Neural cell (in vitro differentiated cells): ENCODE measurements around the gene SMC5.

Experiments
- EP300 ChIP-seq: fragments of 450-650 bp; conservative IDR thresholded peaks from 2 replicates; pipeline ENCODE4 v1.6.1; 2014; ENCODE audit warnings: antibody characterized with exemption, mild to moderate bottlenecking, moderate library complexity; ENCODE audit not compliant: poor library complexity, severe bottlenecking
- EZH2 ChIP-seq: fragments of 200-600, 300-800 bp; shearing (Covaris generic), sonication (generic); IDR thresholded peaks from 2 replicates; pipeline ENCODE4 v1.6.1; 2014; ENCODE audit warnings: antibody characterized with exemption, low read length, borderline replicate concordance, mild to moderate bottlenecking; ENCODE audit not compliant: insufficient read depth, poor library complexity, severe bottlenecking
- MXI1 ChIP-seq: fragments of 450-650 bp; conservative IDR thresholded peaks from 2 replicates; pipeline ENCODE4 v1.6.1; 2014; ENCODE audit warnings: antibody characterized with exemption, mild to moderate bottlenecking; ENCODE audit not compliant: poor library complexity, severe bottlenecking
- POLR2AphosphoS5 ChIP-seq: IDR thresholded peaks from 2 replicates; pipeline ENCODE4 v1.6.1; 2012
- RAD21 ChIP-seq: fragments of 450-650 bp; conservative IDR thresholded peaks from 2 replicates; pipeline ENCODE4 v1.6.1; 2014; ENCODE audit warnings: antibody characterized with exemption, mild to moderate bottlenecking, moderate library complexity
- SMC3 ChIP-seq: fragments of 450-650 bp; conservative IDR thresholded peaks from 2 replicates; pipeline ENCODE4 v1.6.1; 2014; ENCODE audit warnings: antibody characterized with exemption, mild to moderate bottlenecking, moderate library complexity; ENCODE audit not compliant: poor library complexity
- TF ChIP-seq, protein P1 (sequence below): fragments of 450-650 bp; IDR thresholded peaks from 2 replicates; pipeline ENCODE4 v1.5.1; 2014; ENCODE audit warnings: antibody characterized with exemption, mild to moderate bottlenecking, moderate library complexity; ENCODE audit not compliant: poor library complexity, severe bottlenecking
- TF ChIP-seq, protein P2 (sequence below): IDR thresholded peaks from 2 replicates; pipeline ENCODE4 v1.6.1; 2012; ENCODE audit warnings: borderline replicate concordance

DNA sequence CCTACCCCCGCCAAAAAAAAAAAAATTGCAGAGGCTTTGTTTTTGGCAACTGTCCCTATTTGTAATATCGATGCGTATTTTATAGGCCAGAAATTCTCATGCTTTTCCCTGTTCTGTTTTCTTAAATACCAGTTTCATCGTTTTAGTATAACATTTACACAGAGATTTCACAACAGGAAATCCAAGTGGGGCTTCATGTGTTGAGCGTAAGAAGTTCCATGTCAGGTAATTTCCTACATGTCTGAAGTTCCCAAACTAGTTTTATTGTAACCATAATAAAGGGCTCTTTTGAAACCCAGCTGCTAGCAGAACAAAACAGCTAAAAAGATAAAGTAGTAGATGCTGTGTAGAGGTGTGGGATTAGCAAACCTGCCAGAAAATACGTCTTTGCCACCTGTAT, 4.2 kb downstream of the SMC5 start:
- TF ChIP-seq POLR2AphosphoS5 (no peak), EZH2 (no peak), RAD21 (no peak), MXI1 (no peak), EP300 (no peak), SMC3 (no peak)
- TF ChIP-seq, protein P1, sequence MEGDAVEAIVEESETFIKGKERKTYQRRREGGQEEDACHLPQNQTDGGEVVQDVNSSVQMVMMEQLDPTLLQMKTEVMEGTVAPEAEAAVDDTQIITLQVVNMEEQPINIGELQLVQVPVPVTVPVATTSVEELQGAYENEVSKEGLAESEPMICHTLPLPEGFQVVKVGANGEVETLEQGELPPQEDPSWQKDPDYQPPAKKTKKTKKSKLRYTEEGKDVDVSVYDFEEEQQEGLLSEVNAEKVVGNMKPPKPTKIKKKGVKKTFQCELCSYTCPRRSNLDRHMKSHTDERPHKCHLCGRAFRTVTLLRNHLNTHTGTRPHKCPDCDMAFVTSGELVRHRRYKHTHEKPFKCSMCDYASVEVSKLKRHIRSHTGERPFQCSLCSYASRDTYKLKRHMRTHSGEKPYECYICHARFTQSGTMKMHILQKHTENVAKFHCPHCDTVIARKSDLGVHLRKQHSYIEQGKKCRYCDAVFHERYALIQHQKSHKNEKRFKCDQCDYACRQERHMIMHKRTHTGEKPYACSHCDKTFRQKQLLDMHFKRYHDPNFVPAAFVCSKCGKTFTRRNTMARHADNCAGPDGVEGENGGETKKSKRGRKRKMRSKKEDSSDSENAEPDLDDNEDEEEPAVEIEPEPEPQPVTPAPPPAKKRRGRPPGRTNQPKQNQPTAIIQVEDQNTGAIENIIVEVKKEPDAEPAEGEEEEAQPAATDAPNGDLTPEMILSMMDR, result no peak
- TF ChIP-seq, protein P2, sequence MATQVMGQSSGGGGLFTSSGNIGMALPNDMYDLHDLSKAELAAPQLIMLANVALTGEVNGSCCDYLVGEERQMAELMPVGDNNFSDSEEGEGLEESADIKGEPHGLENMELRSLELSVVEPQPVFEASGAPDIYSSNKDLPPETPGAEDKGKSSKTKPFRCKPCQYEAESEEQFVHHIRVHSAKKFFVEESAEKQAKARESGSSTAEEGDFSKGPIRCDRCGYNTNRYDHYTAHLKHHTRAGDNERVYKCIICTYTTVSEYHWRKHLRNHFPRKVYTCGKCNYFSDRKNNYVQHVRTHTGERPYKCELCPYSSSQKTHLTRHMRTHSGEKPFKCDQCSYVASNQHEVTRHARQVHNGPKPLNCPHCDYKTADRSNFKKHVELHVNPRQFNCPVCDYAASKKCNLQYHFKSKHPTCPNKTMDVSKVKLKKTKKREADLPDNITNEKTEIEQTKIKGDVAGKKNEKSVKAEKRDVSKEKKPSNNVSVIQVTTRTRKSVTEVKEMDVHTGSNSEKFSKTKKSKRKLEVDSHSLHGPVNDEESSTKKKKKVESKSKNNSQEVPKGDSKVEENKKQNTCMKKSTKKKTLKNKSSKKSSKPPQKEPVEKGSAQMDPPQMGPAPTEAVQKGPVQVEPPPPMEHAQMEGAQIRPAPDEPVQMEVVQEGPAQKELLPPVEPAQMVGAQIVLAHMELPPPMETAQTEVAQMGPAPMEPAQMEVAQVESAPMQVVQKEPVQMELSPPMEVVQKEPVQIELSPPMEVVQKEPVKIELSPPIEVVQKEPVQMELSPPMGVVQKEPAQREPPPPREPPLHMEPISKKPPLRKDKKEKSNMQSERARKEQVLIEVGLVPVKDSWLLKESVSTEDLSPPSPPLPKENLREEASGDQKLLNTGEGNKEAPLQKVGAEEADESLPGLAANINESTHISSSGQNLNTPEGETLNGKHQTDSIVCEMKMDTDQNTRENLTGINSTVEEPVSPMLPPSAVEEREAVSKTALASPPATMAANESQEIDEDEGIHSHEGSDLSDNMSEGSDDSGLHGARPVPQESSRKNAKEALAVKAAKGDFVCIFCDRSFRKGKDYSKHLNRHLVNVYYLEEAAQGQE, result no peak
